Right ventricle myocardium inferior (tissue), 1 donor: ENCODE measurements around the gene OR52K1. TPM values are rescaled to one million over a fixed set of nuclear protein-coding genes. Genes with fewer than 3 reads are reported as not detected.

Source experiments
- total RNA-seq: library from RNA; stranded (reverse); fragmentation: NEBNext Ultra II Directional; extraction: Animal tissue kit (Norgen Biotek cat#: 25700); gene quantifications from one replicate; pipeline ENCODE4 v1.2.1, GENCODE V29; 2021
- donor health status: DM: no; HTN: yes; CAD: no; lungs with severe emphysema.

Gene OR52K1
- total RNA-seq, 1 donor from 2014 or later: not detected

Other genes with a start within 250 kb of the OR52K1 start
- gene OR52B4, start 114.3 kb upstream of the OR52K1 start, total RNA-seq: not detected
- gene TRIM21, start 88.9 kb upstream of the OR52K1 start, total RNA-seq: 10.5 TPM
- not detected for gene OR52K2, start 33.4 kb upstream of the OR52K1 start, total RNA-seq
- not detected for gene OR52M1, start 62.5 kb downstream of the OR52K1 start, total RNA-seq
- gene OR52I2, start 99.1 kb downstream of the OR52K1 start, total RNA-seq: not detected
- not detected for gene OR52I1, start 111.4 kb downstream of the OR52K1 start, total RNA-seq
- 11.6 TPM for gene TRIM68, start 125.6 kb downstream of the OR52K1 start, total RNA-seq
- not detected for gene OR51D1, start 154.8 kb downstream of the OR52K1 start, total RNA-seq
- 1.9 TPM for gene OR51E1, start 161.3 kb downstream of the OR52K1 start, total RNA-seq
- 0.30 TPM for gene OR51E2, start 215.2 kb downstream of the OR52K1 start, total RNA-seq
- not detected for gene MMP26, start 222.1 kb downstream of the OR52K1 start, total RNA-seq